IMR-90 (cell line): ENCODE data around the gene DPRX.

Experiments used
- BHLHE40 ChIP-seq: fragments of 150-350 bp; IDR thresholded peaks from 2 replicates; pipeline ENCODE4 v1.6.1; 2016; ENCODE audit warnings: mild to moderate bottlenecking, low read depth, low read length
- CEBPB ChIP-seq: IDR thresholded peaks from 2 replicates; pipeline ENCODE4 v1.6.1; 2012; ENCODE audit warnings: low read depth, low read length, improper control_type of control experiment
- FOS ChIP-seq: fragments of 150-350 bp; IDR thresholded peaks from 2 replicates; pipeline ENCODE4 v1.6.1; 2016; ENCODE audit warnings: low read depth, low read length
- MAFK ChIP-seq: IDR thresholded peaks from 2 replicates; pipeline ENCODE4 v1.6.1; 2012; ENCODE audit warnings: low read depth, low read length, improper control_type of control experiment
- MAZ ChIP-seq: IDR thresholded peaks from 2 replicates; pipeline ENCODE4 v1.6.1; 2012; ENCODE audit warnings: low read depth, mild to moderate bottlenecking, low read length, improper control_type of control experiment, moderate library complexity, borderline replicate concordance
- MXI1 ChIP-seq: IDR thresholded peaks from 2 replicates; pipeline ENCODE4 v1.6.1; 2012; ENCODE audit warnings: low read depth, mild to moderate bottlenecking, low read length, moderate library complexity, borderline replicate concordance
- POLR2A ChIP-seq: IDR thresholded peaks from 2 replicates; pipeline ENCODE4 v1.6.1; 2012; ENCODE audit warnings: mild to moderate bottlenecking, low read depth, low read length
- RAD21 ChIP-seq: IDR thresholded peaks from 2 replicates; pipeline ENCODE4 v1.6.1; 2012; ENCODE audit warnings: low read length, improper control_type of control experiment
- RCOR1 ChIP-seq: IDR thresholded peaks from 2 replicates; pipeline ENCODE4 v1.6.1; 2012; ENCODE audit warnings: mild to moderate bottlenecking, low read length, improper control_type of control experiment; ENCODE audit not compliant: insufficient replicate concordance
- RFX5 ChIP-seq: IDR thresholded peaks from 2 replicates; pipeline ENCODE4 v1.8.0; 2012; ENCODE audit warnings: low read depth, mild to moderate bottlenecking, low read length, moderate library complexity
- SMC3 ChIP-seq: fragments of 150-350 bp; IDR thresholded peaks from 2 replicates; pipeline ENCODE4 v1.6.1; 2016; ENCODE audit warnings: low read depth, mild to moderate bottlenecking, antibody characterized with exemption, low read length, moderate library complexity
- TF ChIP-seq, protein P1 (sequence below): conservative IDR thresholded peaks from 2 replicates; pipeline ENCODE4 v1.5.1; 2012; ENCODE audit warnings: mild to moderate bottlenecking, low read depth, low read length, improper control_type of control experiment
- TF ChIP-seq, protein P2 (sequence below): fragments of 150-350 bp; IDR thresholded peaks from 2 replicates; pipeline ENCODE4 v1.6.1; 2017; ENCODE audit warnings: mild to moderate bottlenecking, antibody characterized with exemption, low read length, low read depth

DNA sequence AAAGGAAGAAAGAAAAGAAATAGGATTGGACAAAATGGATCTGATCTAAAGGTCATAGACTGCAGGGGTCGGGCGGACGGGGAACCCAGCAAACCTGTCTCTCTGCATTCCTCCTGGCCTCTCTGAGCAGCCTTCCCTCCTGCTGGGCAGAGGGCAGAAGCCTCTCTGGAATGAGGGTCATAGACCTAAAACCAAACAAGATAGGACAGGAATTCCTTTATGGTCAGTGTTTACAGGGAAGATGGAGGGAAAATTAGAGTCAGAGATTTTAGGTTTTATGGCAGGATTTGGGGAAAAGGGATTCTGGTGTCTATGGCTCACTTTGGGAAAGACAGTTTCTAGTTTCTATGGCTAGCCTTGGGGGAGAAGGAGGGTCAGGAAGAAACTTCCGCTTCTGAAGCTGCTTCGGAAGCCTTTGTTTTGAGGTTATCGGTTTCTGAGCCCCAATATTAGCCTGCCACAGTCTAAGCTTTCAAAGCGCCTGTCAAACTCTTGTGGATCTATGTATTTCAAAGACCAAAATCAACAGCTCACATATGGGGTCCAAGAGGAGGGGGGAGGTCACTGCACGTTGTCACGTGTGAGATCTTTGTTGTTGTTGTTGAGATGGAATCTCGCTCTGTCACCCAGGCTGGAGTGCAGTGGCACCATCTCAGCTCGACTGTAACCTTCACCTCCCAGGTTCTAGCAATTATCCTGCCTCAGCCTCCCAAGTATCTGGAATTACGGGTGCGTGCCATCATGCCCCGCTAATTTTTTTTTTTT is 18.9 kb upstream of the DPRX start:
- TF ChIP-seq, protein P1, sequence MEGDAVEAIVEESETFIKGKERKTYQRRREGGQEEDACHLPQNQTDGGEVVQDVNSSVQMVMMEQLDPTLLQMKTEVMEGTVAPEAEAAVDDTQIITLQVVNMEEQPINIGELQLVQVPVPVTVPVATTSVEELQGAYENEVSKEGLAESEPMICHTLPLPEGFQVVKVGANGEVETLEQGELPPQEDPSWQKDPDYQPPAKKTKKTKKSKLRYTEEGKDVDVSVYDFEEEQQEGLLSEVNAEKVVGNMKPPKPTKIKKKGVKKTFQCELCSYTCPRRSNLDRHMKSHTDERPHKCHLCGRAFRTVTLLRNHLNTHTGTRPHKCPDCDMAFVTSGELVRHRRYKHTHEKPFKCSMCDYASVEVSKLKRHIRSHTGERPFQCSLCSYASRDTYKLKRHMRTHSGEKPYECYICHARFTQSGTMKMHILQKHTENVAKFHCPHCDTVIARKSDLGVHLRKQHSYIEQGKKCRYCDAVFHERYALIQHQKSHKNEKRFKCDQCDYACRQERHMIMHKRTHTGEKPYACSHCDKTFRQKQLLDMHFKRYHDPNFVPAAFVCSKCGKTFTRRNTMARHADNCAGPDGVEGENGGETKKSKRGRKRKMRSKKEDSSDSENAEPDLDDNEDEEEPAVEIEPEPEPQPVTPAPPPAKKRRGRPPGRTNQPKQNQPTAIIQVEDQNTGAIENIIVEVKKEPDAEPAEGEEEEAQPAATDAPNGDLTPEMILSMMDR = no peak
- no peak for TF ChIP-seq POLR2A
- TF ChIP-seq CEBPB = no peak
- no peak for TF ChIP-seq FOS
- no peak for TF ChIP-seq BHLHE40
- TF ChIP-seq MXI1 = no peak
- no peak for TF ChIP-seq RAD21
- TF ChIP-seq, protein P2, sequence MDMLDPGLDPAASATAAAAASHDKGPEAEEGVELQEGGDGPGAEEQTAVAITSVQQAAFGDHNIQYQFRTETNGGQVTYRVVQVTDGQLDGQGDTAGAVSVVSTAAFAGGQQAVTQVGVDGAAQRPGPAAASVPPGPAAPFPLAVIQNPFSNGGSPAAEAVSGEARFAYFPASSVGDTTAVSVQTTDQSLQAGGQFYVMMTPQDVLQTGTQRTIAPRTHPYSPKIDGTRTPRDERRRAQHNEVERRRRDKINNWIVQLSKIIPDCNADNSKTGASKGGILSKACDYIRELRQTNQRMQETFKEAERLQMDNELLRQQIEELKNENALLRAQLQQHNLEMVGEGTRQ = no peak
- no peak for TF ChIP-seq SMC3
- TF ChIP-seq RFX5 = no peak
- no peak for TF ChIP-seq RCOR1
- TF ChIP-seq MAZ = no peak
- TF ChIP-seq MAFK = no peak
